ENCODE results near the gene MYLK4. TPM values are rescaled to one million over a fixed set of nuclear protein-coding genes. Genes with fewer than 3 reads are reported as not detected.

Gene MYLK4
- total RNA-seq (2014; rRNA removed; shearing (Covaris generic)) (0.43 and 0.51 TPM in 2 replicates), polyA plus RNA-seq (2016; fragmentation: Nextera tagmentation; extraction: Ambion mirVana) (0.20 and 0.24 TPM in 2 replicates)

- Histone ChIP-seq H3K9ac (no peak within 1 kb of the TSS), H3K9me2 (ENCODE audit: insufficient read depth) (no peaks in the 10 kb centered on the region), H2AFZ (0 out of 2 replicates have a peak within 1 kb of the TSS, but pooled peaks have one; percentile 16), H3K27ac (no peak within 1 kb of the TSS), H4K20me1 (ENCODE audit: insufficient read depth) (no peaks in the 10 kb centered on the region), H3K4me2 (ENCODE audit: unreplicated experiment) (no peak within 1 kb of the TSS), H3K4me1 (ENCODE audit: insufficient read depth) (no peaks in the 10 kb centered on the region), H3K36me3 (ENCODE audit: low read depth) (no peaks in the 10 kb centered on the region), H3F3A (ENCODE audit: insufficient read depth) (no peaks in the 10 kb centered on the region), H3K4me3 (no peak within 1 kb of the TSS), H3K9me3 (ENCODE audit: low read depth) (no peaks in the 10 kb centered on the region), H3K27me3 (replicated peaks; ENCODE audit: insufficient read depth) (no peaks in the 10 kb centered on the region), H3K79me2 (ENCODE audit: insufficient read depth) (no peaks in the 10 kb centered on the region)
- TF ChIP-seq EZH2 (IDR thresholded peaks at IDR 0.05; ENCODE audit: insufficient read depth, poor library complexity, severe bottlenecking), result no peak
- TF ChIP-seq EZH2phosphoT487 (IDR thresholded peaks at IDR 0.05; ENCODE audit: insufficient read depth, low read depth), result no peak
- no peak for DNase-seq
- 73 to 77% methylated on average over 7 of the region's 7 CpGs for WGBS, 2 experiments (ENCODE audit: low coverage in 1 of 2, low lambda C conversion rate in 2 of 2, missing lambda C conversion rate in 2 of 2)
- in situ Hi-C loops (cut with MboI), result no loop called here
Measured at GRCh38 chr6:2750832-2751231, at the start of gene MYLK4. TSS of gene MYLK4 (minus strand) at chr6:2750922. CDS start at chr6:2749294, 1,628 bp downstream.

GRCh38 chr6:2799936-2800527 lies 49.3 kb upstream of the MYLK4 start:
- H3F3A ChIP-seq (ENCODE audit: insufficient read depth), result no peaks in the 10 kb centered on the region
- no peaks in the 10 kb centered on the region for H3K9me2 ChIP-seq (ENCODE audit: insufficient read depth)
- no peaks in the 10 kb centered on the region for H3K4me1 ChIP-seq (ENCODE audit: insufficient read depth)
- in situ Hi-C loops (cut with MboI), result no loop called here
- no peaks in the 10 kb centered on the region for H3K36me3 ChIP-seq (ENCODE audit: low read depth)
- DNase-seq, result no peak
- no peaks in the 10 kb centered on the region for H4K20me1 ChIP-seq (ENCODE audit: insufficient read depth)
- TF ChIP-seq EZH2 (IDR thresholded peaks at IDR 0.05; ENCODE audit: insufficient read depth, poor library complexity, severe bottlenecking), result no peak
- TF ChIP-seq EZH2phosphoT487 (IDR thresholded peaks at IDR 0.05; ENCODE audit: insufficient read depth, low read depth), result no peak
- H3K27ac ChIP-seq, result no peak overlapping the region
- H3K79me2 ChIP-seq (ENCODE audit: insufficient read depth), result no peaks in the 10 kb centered on the region
- H3K4me3 ChIP-seq, result no peak overlapping the region
- no peaks in the 10 kb centered on the region for H3K9me3 ChIP-seq (ENCODE audit: low read depth)
- H2AFZ ChIP-seq, result no peak overlapping the region
- no peak overlapping the region for H3K4me2 ChIP-seq (ENCODE audit: unreplicated experiment)
- no peaks in the 10 kb centered on the region for H3K27me3 ChIP-seq (replicated peaks; ENCODE audit: insufficient read depth)
- no peak overlapping the region for H3K9ac ChIP-seq
- 76 to 77% methylated on average over 11 of the region's 11 CpGs for whole genome bisulfite sequencing, 2 experiments (ENCODE audit: low coverage in 1 of 2, low lambda C conversion rate in 2 of 2, missing lambda C conversion rate in 2 of 2)

- no peak overlapping the region for H2AFZ ChIP-seq
- no peak for DNase-seq
- WGBS, 2 experiments (ENCODE audit: low coverage in 1 of 2, low lambda C conversion rate in 2 of 2, missing lambda C conversion rate in 2 of 2), result 74 to 75% methylated on average over 11 of the region's 11 CpGs
- no peaks in the 10 kb centered on the region for H3K27me3 ChIP-seq (replicated peaks; ENCODE audit: insufficient read depth)
- no peak overlapping the region for H3K4me2 ChIP-seq (ENCODE audit: unreplicated experiment)
- H3K9me3 ChIP-seq (ENCODE audit: low read depth), result no peaks in the 10 kb centered on the region
- no peaks in the 10 kb centered on the region for H3K9me2 ChIP-seq (ENCODE audit: insufficient read depth)
- H3K9ac ChIP-seq, result no peak overlapping the region
- no peak overlapping the region for H3K4me3 ChIP-seq
- H4K20me1 ChIP-seq (ENCODE audit: insufficient read depth), result no peaks in the 10 kb centered on the region
- H3K4me1 ChIP-seq (ENCODE audit: insufficient read depth), result no peaks in the 10 kb centered on the region
- no peak for TF ChIP-seq EZH2phosphoT487 (IDR thresholded peaks at IDR 0.05; ENCODE audit: insufficient read depth, low read depth)
- no peak for TF ChIP-seq EZH2 (IDR thresholded peaks at IDR 0.05; ENCODE audit: insufficient read depth, poor library complexity, severe bottlenecking)
- no peaks in the 10 kb centered on the region for H3K36me3 ChIP-seq (ENCODE audit: low read depth)
- H3K27ac ChIP-seq, result no peak overlapping the region
- H3F3A ChIP-seq (ENCODE audit: insufficient read depth), result no peaks in the 10 kb centered on the region
- in situ Hi-C loops (cut with MboI), result no loop called here
- no peaks in the 10 kb centered on the region for H3K79me2 ChIP-seq (ENCODE audit: insufficient read depth)
Measured at GRCh38 chr6:2798586-2799134, 47.9 kb upstream of the MYLK4 start.

GRCh38 chr6:2797564-2798031 lies 46.9 kb upstream of the MYLK4 start:
- WGBS, 2 experiments (ENCODE audit: low coverage in 1 of 2, low lambda C conversion rate in 2 of 2, missing lambda C conversion rate in 2 of 2), result 77 to 87% methylated on average over 3 of the region's 3 CpGs
- Histone ChIP-seq H3K4me2 (ENCODE audit: unreplicated experiment) (no peak overlapping the region), H3K9me2 (ENCODE audit: insufficient read depth) (no peaks in the 10 kb centered on the region), H4K20me1 (ENCODE audit: insufficient read depth) (no peaks in the 10 kb centered on the region), H3K27me3 (replicated peaks; ENCODE audit: insufficient read depth) (no peaks in the 10 kb centered on the region), H3K4me1 (ENCODE audit: insufficient read depth) (no peaks in the 10 kb centered on the region), H3K79me2 (ENCODE audit: insufficient read depth) (peaks cover 4% of the 10 kb centered on the region; the same call in 1 of the 2 replicates), H3K4me3 (no peak overlapping the region), H3K9me3 (ENCODE audit: low read depth) (no peaks in the 10 kb centered on the region), H3K9ac (no peak overlapping the region), H3K36me3 (ENCODE audit: low read depth) (no peaks in the 10 kb centered on the region), H3F3A (ENCODE audit: insufficient read depth) (no peaks in the 10 kb centered on the region), H3K27ac (no peak overlapping the region), H2AFZ (no peak overlapping the region)
- in situ Hi-C loops (cut with MboI), result no loop called here
- DNase-seq, result no peak
- TF ChIP-seq EZH2 (IDR thresholded peaks at IDR 0.05; ENCODE audit: insufficient read depth, poor library complexity, severe bottlenecking) (no peak), EZH2phosphoT487 (IDR thresholded peaks at IDR 0.05; ENCODE audit: insufficient read depth, low read depth) (no peak)

Data from GM23248 (cell line).